CD4-positive, alpha-beta T cell treated with Interferon alpha-2 for 1 hour (primary cell): Measurements from ENCODE around the gene LIME1.
"Not testable (repeated sequence)": the region's sequence is repeated elsewhere in the genome, so short reads cannot be mapped to it uniquely, and the experiment has no call there.

Experiments used
- DNase-seq, 2 donors: peaks; one replicate each; pipeline ENCODE4 v3.0.0-alpha.2; 2020 to 2022

LIME1 gene

DNA sequence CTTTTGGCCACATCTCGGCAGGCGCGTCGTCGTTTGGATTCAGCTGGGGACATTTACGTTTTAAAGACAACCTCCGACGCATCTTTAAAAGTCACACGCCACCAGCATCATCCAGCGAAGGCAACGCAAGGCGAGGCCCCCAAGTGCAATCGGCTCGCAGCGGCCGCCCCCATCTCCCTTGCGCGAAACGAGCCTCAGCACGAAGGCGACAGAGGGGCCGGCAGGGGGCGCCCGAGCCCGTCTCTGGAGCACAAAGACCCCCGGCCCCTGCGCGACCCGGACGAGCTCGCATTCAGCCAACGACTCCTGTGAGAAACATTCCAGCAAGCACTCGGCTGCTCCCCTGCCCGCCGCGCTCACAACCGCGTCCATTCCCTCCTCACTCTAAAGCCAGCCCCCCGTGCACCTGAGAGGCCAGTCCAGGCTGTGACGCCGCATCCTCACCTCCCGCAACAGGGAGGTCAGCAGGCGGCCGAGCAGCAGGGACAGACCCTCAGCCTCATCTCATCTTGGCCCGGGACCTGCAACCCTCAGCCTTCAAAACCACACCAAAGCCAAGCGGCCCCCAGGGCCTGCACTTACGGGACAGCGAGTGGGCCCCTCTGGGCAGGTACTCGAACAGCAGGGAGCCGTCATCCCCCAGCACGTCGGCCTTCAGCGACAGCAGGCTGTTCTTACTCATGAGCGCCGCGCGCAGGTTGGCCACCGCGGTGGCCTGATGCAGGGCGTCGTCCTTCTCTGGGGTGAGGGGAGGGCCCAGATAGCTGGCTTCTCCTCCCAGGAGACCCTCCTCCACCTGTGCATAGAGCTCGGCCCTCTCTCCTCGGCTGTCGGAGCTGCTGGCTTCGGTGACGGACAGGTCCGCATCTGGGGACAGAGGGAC lies 38.9 kb downstream of the LIME1 start:
- DNase-seq, result peak; percentile 23 to 39

DNA sequence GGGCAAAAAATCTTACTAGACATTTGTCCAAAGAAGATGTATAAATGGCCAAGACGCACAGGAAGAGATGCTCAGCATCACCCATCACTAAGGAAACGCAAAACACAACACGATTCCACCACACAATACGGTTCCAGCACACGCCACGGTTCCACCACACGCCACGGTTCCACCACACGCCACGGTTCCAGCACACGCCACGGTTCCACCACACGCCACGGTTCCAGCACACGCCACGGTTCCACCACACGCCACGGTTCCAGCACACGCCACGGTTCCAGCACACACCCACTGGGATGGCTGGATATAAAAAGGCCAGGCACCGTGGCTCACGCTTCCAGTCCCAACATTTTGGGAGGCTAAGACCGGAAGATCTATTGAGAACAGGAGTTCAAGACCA lies 40.4 kb downstream of the LIME1 start:
- not testable (repeated sequence) for DNase-seq

DNA sequence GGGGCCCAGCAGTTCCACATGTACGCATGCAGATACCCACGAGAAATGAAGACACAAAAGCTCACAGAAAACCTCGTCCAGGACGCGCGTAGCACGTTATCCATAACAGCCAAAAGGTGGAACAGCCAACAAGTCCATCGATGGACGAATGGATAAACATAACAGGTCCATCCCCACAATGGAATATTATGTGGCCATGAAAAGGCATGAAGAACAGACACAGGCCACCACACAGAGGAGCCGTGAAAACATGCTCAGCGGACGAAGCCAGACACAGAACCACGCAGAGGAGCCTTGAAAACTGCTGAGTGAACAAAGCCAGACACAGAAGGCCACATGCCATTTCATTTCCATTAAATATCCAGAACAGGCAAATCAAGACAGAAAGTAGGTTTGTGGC lies 41.1 kb downstream of the LIME1 start:
- no peak for DNase-seq

DNA sequence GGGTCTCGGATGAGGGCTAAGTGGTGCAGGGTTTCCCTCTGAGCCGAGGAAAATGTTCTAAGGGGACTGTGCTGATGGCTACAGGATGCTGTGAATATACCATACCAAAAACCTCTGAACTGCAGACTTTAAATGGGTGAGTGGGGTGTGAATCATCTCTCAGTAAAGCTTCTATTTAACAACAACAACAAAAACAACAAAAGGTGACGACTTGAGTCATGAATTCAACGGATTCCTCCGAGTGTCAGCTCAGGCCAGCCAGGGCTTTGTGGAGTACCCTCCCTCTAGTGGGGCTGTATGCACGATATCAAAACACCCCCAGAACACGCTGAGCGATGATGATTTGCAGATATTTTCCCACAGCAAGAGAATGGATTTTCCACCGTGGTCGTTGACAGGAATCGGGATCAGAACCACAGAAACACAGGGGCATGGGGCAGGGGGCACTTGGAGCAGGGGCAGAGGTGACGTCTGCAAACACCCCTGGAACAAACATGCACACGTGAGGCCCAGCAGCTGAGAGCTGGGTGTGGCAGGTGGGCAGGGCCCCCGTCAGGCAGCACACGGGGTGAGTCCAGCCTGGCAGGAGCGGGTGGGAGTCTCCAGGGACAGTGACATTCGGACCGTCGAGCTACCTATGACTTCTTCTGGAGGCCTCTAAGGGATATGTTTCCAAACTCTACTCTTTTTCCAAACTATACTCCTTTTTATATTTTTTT lies 41.7 kb downstream of the LIME1 start:
- no peak for DNase-seq

DNA sequence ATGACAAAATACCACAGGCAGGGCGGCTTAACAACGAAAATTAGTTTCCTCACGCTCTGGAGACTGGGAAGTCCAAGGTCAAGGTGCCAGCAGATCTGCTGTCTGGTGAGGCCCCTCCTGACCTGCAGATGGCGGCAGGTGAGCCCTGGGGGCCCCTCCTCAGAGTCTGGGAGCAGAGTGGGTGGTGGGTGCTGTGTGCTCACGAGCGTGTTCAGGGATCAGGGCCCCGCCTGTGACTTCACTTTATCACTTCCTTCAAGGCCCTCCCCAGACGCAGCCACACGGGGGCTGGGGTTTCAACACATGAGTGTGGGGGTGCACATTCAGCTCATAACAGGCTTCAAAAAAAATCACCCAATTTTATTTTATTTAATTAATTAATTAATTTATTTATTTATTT lies 42.4 kb downstream of the LIME1 start:
- DNase-seq, result no peak

DNA sequence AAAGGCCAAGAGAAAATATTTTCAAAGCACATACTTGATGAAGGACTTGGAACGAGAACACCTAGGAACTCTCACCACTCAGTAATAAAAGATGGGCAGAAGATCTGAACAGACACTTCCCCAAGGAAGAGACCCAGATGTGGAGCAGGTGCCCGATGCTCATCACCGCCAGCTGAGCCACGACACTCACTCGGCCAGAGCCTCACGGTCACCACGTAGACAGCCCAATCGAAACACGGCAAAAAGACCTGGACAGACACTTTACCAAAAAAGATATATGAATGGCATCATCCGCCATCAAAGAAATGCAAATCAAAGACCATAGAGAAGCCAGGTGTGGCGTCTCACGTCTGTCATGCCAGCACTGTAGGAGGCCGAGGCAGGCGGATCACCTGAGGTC lies 44.7 kb downstream of the LIME1 start:
- no peak for DNase-seq

DNA sequence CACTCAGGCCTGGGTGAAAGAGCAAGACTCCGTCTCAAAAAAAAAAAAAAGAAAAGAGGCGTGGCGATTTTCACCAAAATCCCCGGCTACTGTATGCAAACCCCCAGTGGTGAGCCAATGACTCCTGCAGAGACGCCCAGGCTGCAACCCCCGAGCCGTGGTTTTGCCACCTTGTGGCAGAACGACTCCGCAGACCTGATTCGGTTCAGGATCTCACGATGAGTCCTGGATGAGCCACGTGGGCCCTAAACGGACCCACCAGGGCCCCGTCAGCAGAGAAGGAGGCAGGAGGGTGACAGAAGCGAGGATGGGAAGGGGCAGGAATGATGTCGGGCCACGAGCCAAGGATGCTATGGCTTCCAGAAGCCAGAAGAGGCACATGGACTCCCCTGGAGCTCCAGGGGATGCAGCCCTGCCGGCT lies 45.6 kb downstream of the LIME1 start:
- DNase-seq, result peak; percentile 82 to 85

DNA sequence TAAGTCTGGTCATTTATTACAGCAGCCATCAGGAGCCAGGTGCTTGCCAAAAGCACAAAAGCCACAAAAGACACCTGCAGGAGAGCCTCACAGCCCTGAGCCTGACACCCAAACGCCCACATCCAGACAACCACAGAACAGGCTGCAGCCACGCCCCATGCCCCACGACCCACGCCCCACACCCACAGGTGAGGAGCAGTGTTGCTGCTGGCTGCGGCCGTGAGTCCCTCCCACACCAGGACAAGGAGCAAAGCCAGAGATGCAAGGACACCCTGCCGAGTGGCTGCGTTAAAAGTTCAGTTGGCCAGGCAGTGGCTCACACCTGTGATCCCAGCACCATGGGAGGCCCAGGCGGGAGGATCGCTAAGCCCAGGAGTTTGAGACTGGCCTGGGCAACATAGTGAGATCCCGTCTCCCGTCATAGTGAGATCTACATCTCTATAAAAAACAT lies 46.1 kb downstream of the LIME1 start:
- DNase-seq, result no peak

DNA sequence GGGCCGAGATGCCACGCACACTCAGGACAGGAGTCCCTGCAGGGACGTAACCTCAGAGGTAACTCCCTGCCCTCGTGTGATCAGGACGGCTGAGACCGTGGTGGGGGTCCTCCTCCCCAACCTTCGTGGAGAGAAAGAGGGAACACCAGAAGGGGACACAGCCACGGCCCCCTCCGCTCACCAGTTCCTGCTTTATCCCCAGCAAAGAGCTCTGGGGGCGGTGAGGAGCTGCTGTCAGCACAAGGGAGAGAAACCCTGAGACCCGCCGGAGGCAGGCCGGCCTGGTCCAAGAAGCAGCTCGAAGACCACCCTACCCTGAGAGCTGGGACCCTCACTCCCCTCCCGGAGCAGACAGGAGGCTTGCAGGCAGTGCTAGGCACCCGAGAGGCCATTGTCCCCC lies 47.5 kb downstream of the LIME1 start:
- no peak for DNase-seq

DNA sequence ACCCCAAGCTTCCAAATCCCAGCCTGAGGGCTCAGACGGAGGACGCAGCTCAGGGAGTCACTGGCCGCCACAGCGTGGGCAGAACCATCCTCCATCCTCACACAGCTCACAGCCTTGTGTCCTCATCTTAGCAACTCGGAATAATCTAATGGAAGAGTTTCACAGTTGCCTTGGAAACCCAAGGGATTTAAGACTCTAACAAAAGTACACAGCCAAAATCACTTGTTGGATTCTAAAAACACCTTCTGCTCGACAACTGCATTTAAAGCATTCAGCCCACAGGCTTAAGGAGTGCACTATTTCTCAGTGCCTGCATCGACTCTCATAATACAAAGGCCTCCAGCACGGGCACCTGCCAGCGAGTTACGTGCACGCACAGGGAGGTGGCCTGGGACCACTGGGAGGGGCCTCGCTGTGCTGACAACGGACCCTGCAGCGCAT lies 49.2 kb downstream of the LIME1 start:
- no peak for DNase-seq

DNA sequence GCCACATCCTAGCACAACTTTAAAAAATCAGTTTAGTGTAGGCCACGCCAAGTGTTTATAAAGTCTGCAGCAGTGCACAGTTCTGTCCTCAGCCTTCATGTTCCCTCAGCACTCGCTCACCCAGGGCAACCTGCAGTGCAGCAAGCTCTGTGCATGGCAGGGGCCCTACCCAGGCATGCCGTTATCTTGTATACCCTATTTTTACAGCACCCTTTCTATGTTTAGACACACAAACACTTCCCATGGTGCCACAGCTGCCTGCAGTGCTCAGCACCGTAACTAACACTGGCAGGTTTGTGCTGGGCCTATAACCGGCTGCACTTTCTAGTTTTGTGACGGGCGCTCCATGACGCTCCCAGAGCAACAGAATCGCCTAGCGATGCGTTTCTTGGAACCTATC lies 50.8 kb downstream of the LIME1 start:
- DNase-seq, result no peak

DNA sequence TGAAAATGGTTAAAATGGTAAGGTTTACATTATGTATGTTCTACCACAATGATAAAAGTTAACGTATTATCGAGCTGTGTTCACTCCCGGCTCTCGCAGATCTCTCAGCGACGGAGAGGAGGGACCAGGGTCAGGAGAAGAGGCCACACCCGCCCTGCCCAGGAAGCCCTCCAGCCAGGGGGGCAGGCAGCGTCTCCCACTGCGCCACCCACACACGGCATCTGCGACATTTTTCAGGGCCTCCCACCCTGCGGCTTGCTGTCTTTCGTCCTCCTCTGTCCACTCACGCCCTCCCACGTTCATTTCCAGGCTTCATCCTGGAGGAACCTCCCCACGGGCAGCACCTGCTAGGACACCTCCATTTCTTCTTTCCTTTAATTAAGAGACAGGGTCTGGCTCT lies 51.3 kb downstream of the LIME1 start:
- no peak for DNase-seq
